ENCODE results near the gene C1RL.

C1RL gene

GRCh38 chr12:7142056-7142644 is 33.1 kb upstream of the C1RL start:
- no peaks in the 10 kb centered on the region for H3K27me3 ChIP-seq (replicated peaks)
- H3K4me3 ChIP-seq (ENCODE audit: low read depth, low read length): no peak overlapping the region
- peak; percentile 94 for TF ChIP-seq CTCF (IDR thresholded peaks at IDR 0.05; ENCODE audit: low read depth, low read length, missing control alignments)
- in situ Hi-C loops (cut with HindIII; ENCODE audit: low pct_ligation_motif_present, low sequenced_read_pairs): no loop called here
- no peak overlapping the region for H3K27ac ChIP-seq
- peak; percentile 41 for DNase-seq
- H3K36me3 ChIP-seq (replicated peaks): no peaks in the 10 kb centered on the region

- no peak for DNase-seq
- no peak for TF ChIP-seq CTCF (IDR thresholded peaks at IDR 0.05; ENCODE audit: low read depth, low read length, missing control alignments)
- Histone ChIP-seq H3K27ac (no peak overlapping the region), H3K27me3 (replicated peaks) (no peaks in the 10 kb centered on the region), H3K4me3 (ENCODE audit: low read depth, low read length) (no peak overlapping the region), H3K36me3 (replicated peaks) (no peaks in the 10 kb centered on the region)
- in situ Hi-C loops (cut with HindIII; ENCODE audit: low pct_ligation_motif_present, low sequenced_read_pairs): no loop called here
Observed at GRCh38 chr12:7141351-7142005, 32.5 kb upstream of the C1RL start.

- no peaks in the 10 kb centered on the region for H3K36me3 ChIP-seq (replicated peaks)
- DNase-seq: no peak
- no peaks in the 10 kb centered on the region for H3K27me3 ChIP-seq (replicated peaks)
- H3K4me3 ChIP-seq (ENCODE audit: low read depth, low read length): no peak overlapping the region
- H3K27ac ChIP-seq: no peak overlapping the region
- TF ChIP-seq CTCF (IDR thresholded peaks at IDR 0.05; ENCODE audit: low read depth, low read length, missing control alignments): no peak
- in situ Hi-C loops (cut with HindIII; ENCODE audit: low pct_ligation_motif_present, low sequenced_read_pairs): no loop called here
Observed at GRCh38 chr12:7139200-7139599, 30.2 kb upstream of the C1RL start.

GRCh38 chr12:7137908-7138307 is 28.9 kb upstream of the C1RL start:
- TF ChIP-seq CTCF (IDR thresholded peaks at IDR 0.05; ENCODE audit: low read depth, low read length, missing control alignments): no peak
- no peak overlapping the region for H3K4me3 ChIP-seq (ENCODE audit: low read depth, low read length)
- DNase-seq: no peak
- no peak overlapping the region for H3K27ac ChIP-seq
- H3K36me3 ChIP-seq (replicated peaks): no peaks in the 10 kb centered on the region
- H3K27me3 ChIP-seq (replicated peaks): no peaks in the 10 kb centered on the region
- in situ Hi-C loops (cut with HindIII; ENCODE audit: low pct_ligation_motif_present, low sequenced_read_pairs): no loop called here

GRCh38 chr12:7136676-7137075 is 27.7 kb upstream of the C1RL start:
- no peak for DNase-seq
- in situ Hi-C loops (cut with HindIII; ENCODE audit: low pct_ligation_motif_present, low sequenced_read_pairs): no loop called here
- H3K36me3 ChIP-seq (replicated peaks): no peaks in the 10 kb centered on the region
- no peak overlapping the region for H3K4me3 ChIP-seq (ENCODE audit: low read depth, low read length)
- no peak overlapping the region for H3K27ac ChIP-seq
- no peak for TF ChIP-seq CTCF (IDR thresholded peaks at IDR 0.05; ENCODE audit: low read depth, low read length, missing control alignments)
- no peaks in the 10 kb centered on the region for H3K27me3 ChIP-seq (replicated peaks)

GRCh38 chr12:7136071-7136470 is 27.1 kb upstream of the C1RL start:
- Histone ChIP-seq H3K27ac (no peak overlapping the region), H3K36me3 (replicated peaks) (no peaks in the 10 kb centered on the region), H3K27me3 (replicated peaks) (no peaks in the 10 kb centered on the region), H3K4me3 (ENCODE audit: low read depth, low read length) (no peak overlapping the region)
- no peak for DNase-seq
- in situ Hi-C loops (cut with HindIII; ENCODE audit: low pct_ligation_motif_present, low sequenced_read_pairs): no loop called here
- no peak for TF ChIP-seq CTCF (IDR thresholded peaks at IDR 0.05; ENCODE audit: low read depth, low read length, missing control alignments)

Measured in brain microvascular endothelial cell (primary cell).